CD4-positive, alpha-beta T cell treated with Interleukin-2 at 100 ng/mL for 4 hours (primary cell): ENCODE results near the gene NBR1.
A peak's percentile ranks its signal among the peaks of the same experiment; 100 is the strongest.
"Not testable (repeated sequence)": the region's sequence is repeated elsewhere in the genome, so short reads cannot be mapped to it uniquely, and the experiment has no call there.

Experiments used
- DNase-seq: peaks from one replicate; pipeline ENCODE4 v3.0.0-alpha.2; 2020; ENCODE audit warnings: low spot score

The NBR1 gene

DNA sequence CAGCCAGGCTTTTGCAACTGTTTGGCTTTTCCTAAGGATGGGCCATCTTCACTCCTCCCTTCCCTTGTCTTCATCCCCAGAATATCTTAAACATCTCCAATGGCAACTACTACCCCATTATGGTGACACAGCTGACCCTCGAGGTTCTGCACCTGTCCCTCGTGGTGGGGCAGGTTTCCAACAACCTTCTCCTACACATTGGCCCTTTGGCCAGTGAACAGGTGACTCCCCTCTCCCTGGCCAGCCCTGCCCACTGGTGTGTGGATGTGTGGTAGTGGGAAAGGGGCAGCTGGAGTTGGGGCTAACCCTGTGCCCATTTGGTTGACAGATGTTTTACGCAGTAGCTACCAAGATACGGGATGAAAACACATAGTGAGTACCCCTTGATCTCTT, 45.4 kb downstream of the NBR1 start:
- no peak for DNase-seq

- DNase-seq, result no peak
Measured at GRCh38 chr17:43216762-43217613, 46.0 kb downstream of the NBR1 start.

DNA sequence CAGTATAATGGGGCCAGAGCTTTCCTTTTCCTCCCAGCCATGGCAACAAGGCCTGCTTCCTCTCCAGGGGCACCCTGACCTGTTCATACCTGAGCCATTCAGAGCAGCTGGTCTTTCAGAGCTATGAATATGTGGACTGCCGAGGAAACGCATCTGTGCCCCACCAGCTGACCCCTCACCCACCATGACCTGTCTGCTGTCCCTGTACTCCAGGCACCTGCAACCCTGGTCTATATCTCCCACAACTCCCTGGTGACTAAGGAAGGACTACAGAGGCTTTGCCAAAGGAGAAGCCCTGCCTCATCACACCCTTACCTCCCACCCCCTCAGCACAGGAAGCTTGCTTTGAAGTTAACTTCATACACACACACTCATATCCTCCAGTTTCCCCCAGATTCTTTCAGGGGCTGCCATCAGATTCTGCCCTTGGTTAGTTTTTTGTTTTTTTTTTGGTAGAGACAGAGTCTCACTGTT, 46.6 kb downstream of the NBR1 start:
- no peak for DNase-seq

GRCh38 chr17:43219001-43219400, 48.0 kb downstream of the NBR1 start:
- no peak for DNase-seq

GRCh38 chr17:43219746-43220380, 48.8 kb downstream of the NBR1 start:
- no peak for DNase-seq

DNA sequence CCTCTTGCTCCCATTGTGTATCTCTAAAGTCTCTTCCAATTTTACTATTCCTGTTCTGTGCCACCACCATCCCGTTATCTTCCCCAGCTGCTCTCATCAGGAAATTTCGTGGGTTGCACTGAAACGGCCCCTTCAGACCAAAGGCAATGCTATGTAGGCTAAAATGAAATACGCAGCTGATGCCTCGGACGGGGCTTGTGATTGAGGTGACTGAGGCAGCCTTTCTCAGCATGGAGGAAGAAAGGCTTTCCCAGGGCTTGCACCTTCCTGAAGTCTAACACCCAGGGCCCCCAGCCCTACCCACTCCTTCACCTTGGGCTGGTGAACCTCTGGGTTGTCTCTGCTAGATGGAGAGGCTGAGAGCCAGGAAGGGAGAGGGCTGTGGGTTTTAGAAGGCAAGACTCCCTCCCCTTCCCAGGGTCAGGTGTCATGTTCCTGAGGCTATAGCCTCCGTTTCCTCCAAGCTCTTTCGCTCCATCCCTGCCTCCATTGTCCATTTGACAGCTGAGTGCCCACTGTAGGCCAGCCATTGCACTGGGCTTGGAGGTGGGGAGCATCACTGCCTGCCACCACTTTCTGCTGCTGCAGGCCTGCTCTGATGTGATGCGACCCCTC, 49.6 kb downstream of the NBR1 start:
- no peak for DNase-seq

- DNase-seq, result no peak
Measured at GRCh38 chr17:43224146-43224705, 53.2 kb downstream of the NBR1 start.

- no peak for DNase-seq
Measured at GRCh38 chr17:43226393-43226792, 55.4 kb downstream of the NBR1 start.

DNA sequence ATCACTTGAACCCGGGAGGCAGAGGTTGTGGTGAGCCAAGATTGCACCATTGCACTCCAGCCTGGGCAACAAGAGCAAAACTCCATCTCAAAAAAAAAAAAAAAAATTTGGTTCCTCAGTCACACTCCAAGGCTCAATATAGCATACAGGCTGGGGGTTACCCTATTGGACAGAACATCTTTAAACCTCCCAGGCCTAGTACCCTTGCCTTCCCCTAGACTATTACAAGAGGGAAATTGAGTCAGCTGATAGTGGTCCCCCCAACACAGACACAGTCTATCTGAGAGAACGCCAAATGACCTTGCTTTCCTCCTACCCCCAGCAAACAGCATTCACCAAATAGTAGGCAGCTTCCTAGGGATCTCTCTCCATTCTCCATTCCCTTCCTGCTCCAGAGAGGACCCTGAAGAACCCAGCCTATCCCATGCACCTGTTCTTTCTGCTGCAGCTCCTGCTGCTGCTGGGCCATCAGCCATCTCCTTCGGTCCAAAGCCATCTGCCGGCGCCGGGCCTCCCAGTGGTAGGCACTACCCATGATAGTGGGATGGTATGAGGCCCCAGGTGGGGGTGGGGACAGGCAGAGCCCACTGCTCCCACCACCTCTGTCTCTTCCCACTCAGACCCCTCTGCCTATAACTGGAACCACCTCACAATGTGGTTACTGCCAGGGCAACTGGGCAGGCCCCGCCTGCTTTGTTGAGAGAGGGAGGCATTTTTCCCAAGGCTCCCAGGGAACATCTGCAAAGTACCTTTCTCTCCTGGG, 57.2 kb downstream of the NBR1 start, which contains the start of gene CCDC200:
Gene CCDC200 (minus strand): TSS at position 604 of the 763 bp plus-strand sequence. CDS start 69 bp downstream, at position 535.
- not testable (repeated sequence) for DNase-seq

DNA sequence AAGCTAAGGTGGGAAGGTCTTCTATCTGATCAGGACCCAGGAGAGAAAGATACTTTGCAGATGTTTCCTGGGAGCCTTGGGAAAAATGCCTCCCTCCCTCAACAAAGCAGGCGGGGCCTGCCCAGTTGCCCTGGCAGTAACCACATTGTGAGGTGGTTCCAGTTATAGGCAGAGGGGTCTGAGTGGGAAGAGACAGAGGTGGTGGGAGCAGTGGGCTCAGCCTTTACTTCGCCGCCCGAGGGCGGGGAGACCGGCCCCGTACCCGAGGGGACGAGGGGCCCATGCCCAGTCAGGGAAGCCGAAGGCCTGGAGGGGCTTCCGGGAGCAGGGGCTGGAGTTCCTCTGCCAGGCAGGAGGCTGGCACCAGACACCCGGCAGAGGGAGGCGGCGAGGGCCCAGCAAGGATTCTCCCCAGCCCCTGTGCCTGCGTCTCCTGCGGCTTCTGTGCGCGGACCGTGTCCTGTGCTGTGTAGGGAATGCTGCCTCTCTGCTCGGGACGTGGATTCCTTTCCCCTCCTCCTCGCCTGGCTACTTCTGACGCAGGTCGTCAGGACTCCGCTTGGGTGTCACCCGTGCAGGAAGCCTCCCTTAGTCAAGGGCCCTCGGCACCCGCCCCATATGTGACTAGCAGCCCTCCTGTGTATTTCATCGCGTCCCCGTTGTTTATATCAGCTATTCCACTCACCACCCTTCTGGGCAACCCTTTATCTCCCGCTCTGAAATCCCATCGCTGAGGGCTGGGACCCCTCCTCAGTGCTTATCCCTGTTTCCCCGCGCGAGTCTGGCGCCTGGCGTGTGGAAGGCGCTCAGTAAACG, 60.4 kb downstream of the NBR1 start:
- DNase-seq, result not testable (repeated sequence)

- DNase-seq, result peak; percentile 16
Measured at GRCh38 chr17:43232021-43232699, 61.1 kb downstream of the NBR1 start.

- not testable (repeated sequence) for DNase-seq
Measured at GRCh38 chr17:43233263-43233662, 62.2 kb downstream of the NBR1 start.

- not testable (repeated sequence) for DNase-seq
Measured at GRCh38 chr17:43233877-43234276, 62.9 kb downstream of the NBR1 start, which contains the start of gene RNU2-1. RNU2-1 (minus strand) TSS chr17:43233977.

DNA sequence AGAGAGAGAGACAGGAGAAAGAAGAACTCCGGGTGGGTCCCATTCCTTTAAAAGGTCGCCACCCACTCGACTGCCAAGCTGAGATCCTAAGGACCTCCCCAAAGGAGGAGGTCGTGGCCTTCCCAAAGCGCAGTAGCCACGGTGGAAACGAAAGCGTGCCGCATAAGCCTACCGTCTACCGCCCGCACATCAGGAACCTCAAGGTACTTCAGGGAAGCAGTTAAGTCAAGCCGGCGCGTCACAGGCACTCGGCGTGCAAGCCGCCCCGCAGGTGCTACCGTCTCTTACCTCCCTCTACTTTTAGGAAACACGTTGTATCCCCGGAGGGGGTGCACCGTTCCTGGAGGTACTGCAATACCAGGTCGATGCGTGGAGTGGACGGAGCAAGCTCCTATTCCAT, 68.6 kb downstream of the NBR1 start:
- DNase-seq, result not testable (repeated sequence)

DNA sequence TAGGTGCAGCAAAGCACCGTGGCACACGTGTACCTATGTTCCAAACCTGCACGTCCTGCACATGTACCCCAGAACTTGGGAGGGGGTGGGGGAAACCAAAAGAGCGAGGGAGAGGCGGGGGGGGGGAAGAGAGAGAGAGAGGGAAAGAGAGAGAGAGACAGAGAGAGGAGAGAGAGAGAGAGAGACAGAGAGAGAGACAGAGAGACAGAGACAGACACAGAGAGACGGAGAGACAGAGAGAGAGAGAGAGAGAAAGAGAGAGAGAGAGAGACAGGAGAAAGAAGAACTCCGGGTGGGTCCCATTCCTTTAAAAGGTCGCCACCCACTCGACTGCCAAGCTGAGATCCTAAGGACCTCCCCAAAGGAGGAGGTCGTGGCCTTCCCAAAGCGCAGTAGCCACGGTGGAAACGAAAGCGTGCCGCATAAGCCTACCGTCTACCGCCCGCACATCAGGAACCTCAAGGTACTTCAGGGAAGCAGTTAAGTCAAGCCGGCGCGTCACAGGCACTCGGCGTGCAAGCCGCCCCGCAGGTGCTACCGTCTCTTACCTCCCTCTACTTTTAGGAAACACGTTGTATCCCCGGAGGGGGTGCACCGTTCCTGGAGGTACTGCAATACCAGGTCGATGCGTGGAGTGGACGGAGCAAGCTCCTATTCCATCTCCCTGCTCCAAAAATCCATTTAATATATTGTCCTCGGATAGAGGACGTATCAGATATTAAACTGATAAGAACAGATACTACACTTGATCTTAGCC, 69.8 kb downstream of the NBR1 start:
- DNase-seq, result not testable (repeated sequence)

- DNase-seq, result not testable (repeated sequence)
Measured at GRCh38 chr17:43246456-43246855, 75.4 kb downstream of the NBR1 start.
